Cardiac fibroblast (primary cell): Measurements from ENCODE around the gene NINJ1.
A peak's percentile ranks its signal among the peaks of the same experiment; 100 is the strongest.

Source experiments
- DNase-seq, 2 donors: peaks; one replicate each; pipeline versions ENCODE4 v3.0.0 to v3.0.0-alpha.2; 2010; ENCODE audit warnings: low read depth in 2 of 2
- H3K4me3 ChIP-seq, 2 donors: replicated peaks in 1 of 2; 1 replicate in 1 of 2; 2 replicates in 1 of 2; pipeline ENCODE4 v1.5.1; 2011; ENCODE audit warnings: low read depth in 2 of 2, low read length in 2 of 2, mild to moderate bottlenecking in 2 of 2, moderate library complexity in 1 of 2
- TF ChIP-seq, protein P1 (sequence below): IDR thresholded peaks from one replicate; pipeline ENCODE4 v1.5.1; 2011; ENCODE audit warnings: low read depth, mild to moderate bottlenecking, low read length, inconsistent platforms

The NINJ1 gene

GRCh38 chr9:93132946-93133680 lies 938 bp downstream of the NINJ1 start:
- TF ChIP-seq, protein P1, sequence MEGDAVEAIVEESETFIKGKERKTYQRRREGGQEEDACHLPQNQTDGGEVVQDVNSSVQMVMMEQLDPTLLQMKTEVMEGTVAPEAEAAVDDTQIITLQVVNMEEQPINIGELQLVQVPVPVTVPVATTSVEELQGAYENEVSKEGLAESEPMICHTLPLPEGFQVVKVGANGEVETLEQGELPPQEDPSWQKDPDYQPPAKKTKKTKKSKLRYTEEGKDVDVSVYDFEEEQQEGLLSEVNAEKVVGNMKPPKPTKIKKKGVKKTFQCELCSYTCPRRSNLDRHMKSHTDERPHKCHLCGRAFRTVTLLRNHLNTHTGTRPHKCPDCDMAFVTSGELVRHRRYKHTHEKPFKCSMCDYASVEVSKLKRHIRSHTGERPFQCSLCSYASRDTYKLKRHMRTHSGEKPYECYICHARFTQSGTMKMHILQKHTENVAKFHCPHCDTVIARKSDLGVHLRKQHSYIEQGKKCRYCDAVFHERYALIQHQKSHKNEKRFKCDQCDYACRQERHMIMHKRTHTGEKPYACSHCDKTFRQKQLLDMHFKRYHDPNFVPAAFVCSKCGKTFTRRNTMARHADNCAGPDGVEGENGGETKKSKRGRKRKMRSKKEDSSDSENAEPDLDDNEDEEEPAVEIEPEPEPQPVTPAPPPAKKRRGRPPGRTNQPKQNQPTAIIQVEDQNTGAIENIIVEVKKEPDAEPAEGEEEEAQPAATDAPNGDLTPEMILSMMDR: no peak
- peak in 1 of 2 donors; percentile 89 for DNase-seq
- H3K4me3 ChIP-seq: peak overlapping the region; percentile 77 to 80

DNA sequence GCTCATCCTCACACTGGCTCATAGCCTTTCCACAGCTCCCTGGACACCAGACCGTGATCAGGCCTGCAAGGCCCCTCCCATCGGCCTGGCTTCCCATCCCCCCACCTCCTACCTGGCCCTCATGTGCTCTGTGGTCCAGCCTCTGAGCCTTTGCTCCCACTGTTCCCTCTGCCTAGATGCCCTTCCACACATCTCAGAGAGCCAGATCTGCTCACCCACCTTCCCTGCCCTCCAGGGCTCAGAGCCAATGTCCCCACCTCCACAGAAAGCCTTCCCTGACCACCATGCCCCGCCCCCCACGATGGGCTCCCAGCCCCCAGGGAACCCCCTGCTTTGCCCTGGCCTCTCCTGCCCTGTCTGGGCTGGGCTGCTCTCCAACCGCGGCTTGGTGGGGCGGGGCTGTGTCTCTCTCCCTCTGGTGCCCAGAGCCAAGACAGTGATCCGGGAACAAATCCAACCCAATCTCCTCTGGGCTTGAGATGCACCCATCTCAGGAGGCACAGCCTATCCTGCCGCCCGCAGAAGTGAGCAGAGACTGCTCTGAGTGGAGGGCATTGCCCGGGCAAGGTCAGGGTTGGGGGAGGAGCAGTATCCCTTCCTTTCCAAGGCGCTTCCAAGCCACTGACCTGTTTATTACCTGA lies 1.6 kb downstream of the NINJ1 start:
- TF ChIP-seq, protein P1: no peak
- H3K4me3 ChIP-seq: peak overlapping the region in 1 of 2 donors; percentile 80
- DNase-seq: peak; percentile 50 to 73

DNA sequence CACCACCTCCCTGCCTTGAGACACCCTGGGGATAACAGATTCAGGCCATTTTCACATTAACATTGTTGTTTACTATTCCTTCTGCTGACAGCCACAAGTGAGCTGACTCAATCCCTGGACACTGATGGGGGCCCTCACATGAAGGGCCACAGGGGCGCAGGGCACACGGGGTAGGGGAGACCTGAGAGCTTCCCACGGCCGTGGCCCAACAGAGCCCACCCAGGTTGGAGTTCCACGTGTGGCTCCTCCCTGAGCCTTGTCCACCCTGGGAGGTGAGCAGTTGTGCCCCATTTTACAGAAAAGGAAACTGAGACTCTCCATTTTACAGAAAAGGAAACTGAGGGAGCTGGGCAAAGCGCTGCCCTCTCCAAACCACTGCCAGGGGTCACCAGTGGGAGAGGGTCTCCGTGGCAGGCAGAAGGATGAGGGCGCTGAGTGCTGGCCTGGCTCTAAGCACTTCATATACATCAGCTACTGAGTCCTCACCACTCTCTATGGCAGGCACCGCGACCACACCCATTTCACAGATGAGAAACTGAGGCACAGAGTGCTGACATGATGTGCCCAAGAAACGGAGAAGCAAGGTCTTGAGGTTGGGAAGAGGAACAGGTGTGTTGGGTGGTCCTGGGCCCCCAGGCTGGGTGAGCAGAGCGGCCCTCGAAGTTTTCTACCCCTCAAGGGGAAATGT lies 2.3 kb downstream of the NINJ1 start:
- H3K4me3 ChIP-seq: no peak overlapping the region
- TF ChIP-seq, protein P1: no peak
- DNase-seq: no peak

DNA sequence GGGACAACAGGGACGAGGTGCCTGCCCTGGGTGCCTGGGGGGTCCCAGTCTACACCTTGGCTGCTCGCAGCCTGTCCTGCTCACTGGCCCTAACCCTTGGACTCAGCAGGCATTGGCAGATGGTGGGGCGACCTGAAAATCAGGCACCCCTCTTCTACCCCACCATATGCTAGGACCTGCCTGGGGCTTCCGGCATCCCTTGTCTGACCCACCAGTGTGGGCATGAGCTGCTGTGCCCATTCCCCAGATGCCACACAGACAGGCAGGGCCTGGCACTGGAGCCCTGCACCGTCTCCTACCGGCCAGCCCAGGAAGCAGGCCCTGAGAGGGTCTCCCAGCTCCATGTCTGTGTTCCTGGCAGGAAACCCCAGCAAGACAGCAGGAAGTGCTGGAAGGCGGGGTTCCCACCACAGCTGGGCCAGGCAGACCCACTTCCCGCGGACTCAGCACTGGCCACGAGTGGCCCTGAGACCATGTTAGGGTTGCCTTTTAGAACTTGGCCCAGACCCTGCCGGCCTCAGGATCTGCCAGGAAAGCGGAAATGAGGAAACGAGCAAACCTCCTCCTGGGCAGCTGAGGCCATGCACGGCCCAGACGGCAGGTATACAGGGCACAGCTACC lies 3.1 kb downstream of the NINJ1 start:
- no peak overlapping the region for H3K4me3 ChIP-seq
- TF ChIP-seq, protein P1: no peak
- DNase-seq: no peak

- TF ChIP-seq, protein P1: no peak
- no peak for DNase-seq
- H3K4me3 ChIP-seq: no peak overlapping the region
Measured at GRCh38 chr9:93129691-93130500, 4.2 kb downstream of the NINJ1 start.

DNA sequence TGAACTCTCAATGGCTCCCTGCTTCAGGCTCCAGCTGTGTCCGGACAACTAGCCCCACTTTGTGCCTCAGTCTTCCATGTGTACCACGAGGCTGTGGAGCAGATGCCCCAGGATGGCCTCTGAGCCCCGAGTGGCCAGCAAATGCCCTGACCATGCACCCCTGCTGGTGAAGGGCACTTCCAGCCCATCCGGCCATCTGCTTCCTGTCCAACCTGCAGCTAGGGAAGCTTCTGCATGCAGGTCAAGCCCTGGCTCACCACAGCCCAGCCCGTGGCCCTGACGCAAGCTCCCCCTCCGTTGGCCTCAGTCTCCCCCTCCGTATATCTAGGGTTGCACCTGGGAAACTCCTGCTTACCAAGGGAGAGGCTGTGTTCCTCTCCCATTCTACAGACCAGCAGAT lies 4.8 kb downstream of the NINJ1 start:
- H3K4me3 ChIP-seq: no peak overlapping the region
- TF ChIP-seq, protein P1: no peak
- DNase-seq: no peak
